NCI-H2196 (cell line): ENCODE data around the gene SLC9A1.
A peak's percentile ranks its signal among the peaks of the same experiment; 100 is the strongest.
"Not testable (repeated sequence)": the region's sequence is repeated elsewhere in the genome, so short reads cannot be mapped to it uniquely, and the experiment has no call there.

Source experiments
- DNase-seq: peaks from one replicate; lab custom pipeline; 2025; ENCODE audit not compliant: unreplicated experiment; lab: John Stamatoyannopoulos, UW

Gene SLC9A1

DNA sequence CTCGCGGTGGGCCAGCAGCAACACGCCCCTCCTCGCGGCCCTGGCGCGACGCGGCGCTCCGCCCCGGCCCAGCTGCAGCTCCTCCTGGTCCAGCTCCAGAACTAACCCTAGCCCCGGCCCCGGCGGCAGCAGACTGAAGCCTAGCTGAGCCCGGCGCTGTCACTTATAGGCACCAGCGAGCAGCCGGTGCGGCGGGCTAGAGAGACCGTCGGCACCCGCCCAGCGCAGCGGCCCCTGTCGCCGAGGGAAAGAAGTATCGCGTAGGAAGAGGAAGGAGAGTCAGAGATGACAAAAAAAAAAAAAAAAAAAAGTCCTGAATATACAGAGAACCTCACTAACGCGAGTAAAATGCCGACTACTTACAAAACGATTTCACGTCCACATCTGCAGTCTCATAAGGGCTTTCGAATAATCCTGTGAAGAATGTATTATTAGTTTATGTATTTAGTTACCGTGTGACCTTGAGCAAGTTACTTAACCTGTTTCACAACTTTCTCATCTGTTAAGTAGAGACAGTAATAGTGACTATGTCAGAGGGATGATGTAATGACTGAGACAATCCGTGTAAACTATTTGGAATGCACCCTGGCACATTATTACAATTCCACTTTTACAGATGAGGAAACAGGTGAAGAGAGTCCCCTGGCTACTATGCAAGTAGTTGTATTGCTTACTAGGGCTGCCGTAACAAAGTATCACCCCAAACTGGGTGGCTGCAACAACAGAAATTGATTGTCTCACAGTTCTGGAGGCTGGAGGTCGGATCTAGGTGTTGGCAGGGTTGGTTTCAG is at the start of gene SLC9A1:
TSS of gene SLC9A1 (minus strand) at position 135 of the 791 bp plus-strand sequence. CDS start 791 bp downstream, outside the sequence.
- DNase-seq, result peak; percentile 89

DNA sequence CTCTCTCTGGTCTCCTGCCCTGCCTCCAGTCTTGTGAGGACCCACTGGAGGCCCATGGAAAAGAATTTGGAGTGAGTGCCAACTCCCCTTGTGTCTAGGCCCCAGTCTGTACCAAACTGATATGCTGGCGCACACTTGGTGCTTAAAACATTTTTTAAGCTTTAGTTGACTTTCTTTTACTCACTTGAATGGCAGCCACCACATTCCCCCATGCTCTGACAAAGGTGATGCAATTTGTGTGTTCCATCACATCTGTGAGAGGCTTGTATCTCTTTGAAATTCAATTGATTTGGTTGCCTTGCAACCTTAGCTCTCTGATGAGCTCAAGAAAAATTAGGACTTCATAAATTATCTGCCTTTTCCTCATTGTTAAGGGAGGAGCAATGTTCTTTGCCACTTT is 49.0 kb upstream of the SLC9A1 start:
- DNase-seq, result no peak

DNA sequence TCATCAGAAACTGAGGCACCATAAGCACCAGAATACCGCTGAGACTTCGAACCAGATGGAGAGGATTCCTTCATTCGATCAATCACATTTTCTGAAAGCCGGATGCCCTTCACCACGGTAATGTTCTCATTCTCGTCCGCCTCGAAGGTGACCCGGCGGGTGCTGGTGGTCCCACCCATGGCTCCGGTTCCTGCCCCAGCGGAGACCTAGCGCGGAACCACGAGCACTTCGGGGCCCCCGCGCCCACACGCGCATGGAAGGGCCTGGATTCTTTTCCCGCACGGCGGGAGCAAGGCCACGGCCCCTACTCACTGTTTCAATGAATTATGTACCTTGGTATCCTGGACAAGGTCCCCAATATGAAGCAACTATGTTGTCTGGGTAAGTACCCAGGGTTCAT is 46.4 kb upstream of the SLC9A1 start:
- no peak for DNase-seq

DNA sequence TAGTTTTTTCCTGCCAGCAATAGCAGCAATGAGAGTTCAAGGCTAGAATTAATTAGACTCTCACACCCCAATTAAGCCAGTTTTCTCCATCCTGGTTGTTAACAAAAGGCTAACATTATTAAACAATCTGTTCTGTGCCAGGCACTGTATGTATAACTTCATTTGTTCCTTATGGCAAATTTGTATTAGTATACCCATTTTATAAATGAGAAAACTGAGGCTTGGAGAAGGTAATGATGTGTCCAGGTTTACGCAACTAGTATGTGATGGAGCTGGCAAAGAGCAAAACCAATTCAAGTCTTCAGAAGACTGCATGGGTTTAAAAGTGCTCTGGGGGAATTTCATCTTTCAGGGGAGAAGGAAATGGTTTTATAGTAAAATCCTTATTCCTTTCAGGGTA is 38.3 kb upstream of the SLC9A1 start:
- no peak for DNase-seq

DNA sequence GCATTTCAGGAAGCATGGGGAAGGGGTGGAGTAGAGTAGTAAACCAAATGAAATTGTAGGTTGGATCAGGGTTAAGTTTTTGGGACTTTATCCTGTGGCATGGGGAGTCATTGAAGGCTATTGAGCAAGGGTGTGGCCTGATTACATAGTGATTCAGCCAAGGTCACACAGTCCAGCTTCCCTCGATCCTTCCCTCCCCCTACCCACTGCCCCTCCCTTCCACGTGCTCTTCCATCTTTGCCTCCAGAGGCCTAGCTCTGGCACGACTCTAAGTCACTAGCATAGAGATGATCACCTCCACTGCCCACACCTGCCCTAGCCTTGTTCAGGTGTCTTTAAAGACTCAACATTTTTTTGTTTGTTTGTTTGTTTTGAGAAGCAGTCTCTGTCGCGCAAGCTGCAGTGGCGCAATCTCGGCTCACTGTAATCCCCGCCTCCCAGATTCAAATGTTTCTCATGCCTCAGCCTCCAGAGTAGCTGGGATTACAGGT is 37.2 kb upstream of the SLC9A1 start:
- DNase-seq, result no peak

DNA sequence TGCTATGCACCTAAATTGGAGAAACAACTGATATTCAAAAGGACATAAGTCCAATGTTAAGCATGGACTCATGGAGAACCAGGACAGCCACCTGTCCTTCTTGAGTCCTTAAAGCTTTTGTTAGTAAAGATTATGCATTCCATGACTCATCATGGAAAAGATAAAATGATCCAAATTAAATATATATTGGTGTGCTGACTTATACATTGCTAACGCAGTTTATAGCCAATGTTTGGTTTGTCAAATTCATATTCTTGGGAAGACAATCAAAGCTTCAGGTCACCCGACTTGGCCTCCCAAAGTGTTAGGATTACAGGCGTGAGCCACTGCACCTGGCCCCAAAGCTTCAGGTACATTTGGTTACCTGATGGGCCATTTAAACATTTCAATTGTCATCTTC is 29.7 kb upstream of the SLC9A1 start:
- not testable (repeated sequence) for DNase-seq

DNA sequence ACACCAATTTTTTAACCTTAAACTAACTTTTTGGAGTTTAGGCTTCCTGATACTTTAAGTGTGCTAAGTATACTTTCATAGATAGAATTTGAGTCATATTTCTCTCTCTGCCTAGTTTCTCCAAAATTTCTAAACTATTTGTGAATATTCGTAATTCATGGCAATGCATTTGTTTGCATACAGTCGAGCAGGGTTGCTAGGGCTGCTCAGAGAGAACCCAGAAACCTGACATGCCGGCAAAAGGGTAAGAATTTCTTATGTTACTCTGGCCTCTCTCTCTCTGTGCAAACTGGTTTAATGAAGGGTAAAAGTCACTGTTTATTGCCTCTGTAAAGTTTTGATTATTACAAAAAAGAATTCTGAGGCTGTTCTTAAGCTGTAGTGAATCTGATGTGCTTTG is 25.1 kb upstream of the SLC9A1 start:
- DNase-seq, result no peak

DNA sequence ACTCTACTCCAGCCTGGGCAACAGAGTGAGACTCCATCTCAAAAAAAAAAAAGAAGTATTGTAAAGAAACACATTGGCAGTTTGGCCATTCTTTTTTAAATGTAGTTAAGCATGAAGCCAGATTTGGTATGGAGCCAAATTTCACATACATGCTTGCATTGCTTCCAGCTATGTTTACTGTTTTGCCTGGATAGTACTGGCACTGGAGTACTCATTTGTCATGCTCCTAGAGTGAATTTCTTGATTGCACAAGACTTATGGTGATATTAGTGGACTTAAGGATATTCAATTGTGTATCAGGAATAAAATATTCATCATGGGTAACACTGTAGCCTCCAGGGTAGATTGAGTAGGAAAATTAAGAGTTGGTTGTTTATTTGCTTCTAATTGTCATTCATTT is 24.5 kb upstream of the SLC9A1 start:
- DNase-seq, result no peak

DNA sequence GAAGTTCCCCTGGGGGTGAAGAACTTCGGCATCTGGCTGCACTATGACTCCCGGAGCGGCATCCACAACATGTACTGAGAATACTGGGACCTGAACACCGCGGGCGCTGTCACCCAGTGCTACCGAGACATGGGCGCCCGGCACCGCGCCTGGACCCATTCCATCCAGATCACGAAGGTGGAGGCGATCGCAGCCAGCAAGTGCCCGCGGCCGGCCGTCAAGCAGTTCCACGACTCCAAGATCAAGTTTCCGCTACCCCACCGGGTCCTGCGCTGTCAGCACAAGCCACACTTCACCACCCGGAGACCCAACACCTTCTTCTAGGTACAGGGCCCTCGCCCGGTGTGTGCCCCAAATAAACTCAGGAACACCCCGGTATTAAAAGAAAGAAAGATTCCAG is 22.0 kb upstream of the SLC9A1 start:
- DNase-seq, result no peak

DNA sequence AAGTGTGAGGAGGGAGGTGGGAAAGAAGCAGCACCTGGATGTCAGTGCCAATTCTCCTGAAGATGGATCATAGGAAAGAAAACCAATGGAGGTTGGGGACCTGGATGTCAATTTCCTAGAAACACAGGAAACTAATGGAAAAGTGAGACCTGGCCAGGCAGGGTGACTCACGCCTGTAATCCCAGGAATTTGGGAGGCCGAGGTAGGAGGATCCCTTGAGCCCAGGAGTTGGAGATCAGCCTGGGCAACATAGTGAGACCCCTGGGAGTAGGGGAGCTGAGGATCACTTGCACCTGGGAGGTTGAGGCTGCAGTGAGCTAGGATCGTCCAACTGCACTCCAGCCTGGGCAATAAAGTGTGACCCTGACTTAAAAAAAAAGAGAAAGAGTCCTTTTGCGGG is 21.4 kb upstream of the SLC9A1 start:
- no peak for DNase-seq

DNA sequence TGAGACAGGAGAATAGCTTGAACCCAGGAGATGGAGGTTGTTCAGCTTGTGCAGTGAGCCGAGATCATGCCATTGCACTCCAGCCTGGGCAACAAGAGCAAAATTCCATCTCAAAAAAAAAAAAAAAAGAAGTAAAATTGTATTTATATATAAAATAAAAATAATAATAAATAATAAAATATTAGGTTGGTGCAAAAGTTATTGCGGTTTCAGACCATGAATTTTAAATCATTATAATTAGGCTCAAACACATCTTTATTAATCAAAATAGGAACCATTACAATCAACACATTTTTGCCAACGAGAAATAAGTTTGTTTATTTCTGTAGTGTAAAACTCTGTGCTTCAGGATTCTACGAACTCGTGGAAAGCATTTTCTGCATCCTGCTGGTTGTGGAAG is 18.1 kb upstream of the SLC9A1 start:
- DNase-seq, result not testable (repeated sequence)

DNA sequence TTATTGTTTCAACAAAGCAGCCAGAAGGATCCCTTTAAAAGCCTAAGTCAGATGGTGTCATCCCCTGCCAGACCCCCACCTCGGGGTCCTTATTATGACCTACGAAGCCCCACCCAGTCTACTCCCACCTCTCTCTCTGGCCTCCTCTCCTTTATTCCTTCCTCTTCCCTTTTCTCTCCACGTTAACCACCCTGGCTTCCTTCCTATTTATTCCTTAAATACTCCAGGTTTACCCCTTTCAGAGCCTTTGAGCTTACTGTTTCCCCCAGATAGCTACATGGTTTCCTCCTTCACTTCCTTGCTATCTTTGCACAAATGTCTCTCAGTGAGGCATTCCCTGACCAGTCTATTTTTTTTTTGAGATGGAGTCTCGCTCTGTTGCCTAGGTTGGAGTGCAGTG is 12.0 kb upstream of the SLC9A1 start:
- no peak for DNase-seq

DNA sequence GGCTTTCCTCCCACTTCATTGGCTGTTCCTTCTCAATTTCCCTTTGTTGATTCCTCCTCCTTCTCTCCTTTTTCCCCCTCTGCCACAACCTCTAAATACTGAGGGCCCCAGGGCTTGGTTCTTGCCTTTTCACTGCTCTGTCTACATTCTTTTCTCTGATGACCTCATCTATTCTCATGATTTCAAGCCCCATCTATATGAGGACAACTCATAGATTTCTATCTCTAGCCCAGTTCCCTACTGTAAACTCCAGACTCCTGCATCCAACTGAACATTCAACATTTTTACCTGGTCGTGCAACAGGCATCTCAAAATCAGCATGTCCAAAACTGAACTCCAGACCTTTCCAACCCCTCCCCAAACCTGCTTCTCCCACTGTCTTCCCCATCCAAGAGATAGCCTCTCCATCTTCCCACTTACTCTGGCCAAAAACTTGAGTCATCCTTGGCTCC is 11.5 kb upstream of the SLC9A1 start:
- DNase-seq, result no peak

DNA sequence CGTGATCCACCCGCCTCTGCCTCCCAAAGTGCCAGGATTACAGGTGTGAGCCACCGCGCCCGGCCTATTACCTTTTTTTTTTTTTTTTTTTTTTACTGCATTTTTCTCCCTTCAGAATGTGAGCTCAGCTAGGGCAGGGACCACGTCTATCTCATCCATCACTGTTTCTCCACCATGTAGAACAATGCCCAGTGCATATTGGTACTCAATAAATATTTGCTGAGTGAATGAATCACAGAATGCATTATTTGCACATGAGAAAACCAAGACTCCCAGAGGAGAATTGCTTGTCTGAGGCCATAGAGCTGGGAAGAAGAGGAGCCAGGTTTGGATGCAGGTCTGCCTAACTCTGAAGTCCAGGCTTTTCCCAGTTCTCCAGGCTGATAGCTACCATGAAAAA is 8.2 kb upstream of the SLC9A1 start:
- DNase-seq, result no peak

DNA sequence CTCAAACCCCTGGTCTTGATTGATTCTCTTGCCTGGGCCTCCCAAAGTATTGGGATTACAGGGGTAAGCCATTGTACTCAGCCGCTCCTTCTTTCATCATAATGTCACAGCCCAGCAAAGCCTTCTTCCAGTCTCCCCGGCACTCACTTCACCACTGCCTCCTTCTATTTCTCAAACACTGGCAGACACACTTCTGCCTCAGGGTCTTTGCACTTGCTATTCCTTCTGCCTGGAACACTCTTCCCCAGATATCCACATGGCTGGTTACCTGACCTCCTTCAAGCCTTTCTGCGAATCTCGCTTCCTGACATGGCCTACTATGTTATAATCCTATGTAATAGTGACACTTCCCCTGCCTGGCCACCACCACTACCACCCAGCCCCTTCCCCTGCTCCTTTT is 7.2 kb upstream of the SLC9A1 start:
- DNase-seq, result no peak

DNA sequence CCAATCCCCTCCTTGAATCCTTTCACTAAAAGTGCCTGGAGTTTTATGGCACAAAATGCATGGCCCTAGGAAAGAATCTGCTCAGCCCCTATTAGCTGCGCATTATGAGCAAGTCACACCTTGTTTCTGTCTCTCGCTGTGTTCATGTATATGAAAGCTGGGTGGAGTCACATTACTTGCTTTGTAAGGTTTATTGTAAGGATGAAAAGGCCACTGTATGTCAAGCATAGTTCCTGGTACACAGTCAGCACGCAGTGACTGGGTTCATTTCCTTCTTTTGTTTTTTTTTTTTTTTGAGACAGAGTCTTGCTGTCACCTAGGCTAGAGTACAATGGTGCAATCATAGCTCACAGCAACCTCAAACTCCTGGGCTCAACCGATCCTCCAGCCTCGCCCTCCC is 6.7 kb upstream of the SLC9A1 start:
- no peak for DNase-seq

DNA sequence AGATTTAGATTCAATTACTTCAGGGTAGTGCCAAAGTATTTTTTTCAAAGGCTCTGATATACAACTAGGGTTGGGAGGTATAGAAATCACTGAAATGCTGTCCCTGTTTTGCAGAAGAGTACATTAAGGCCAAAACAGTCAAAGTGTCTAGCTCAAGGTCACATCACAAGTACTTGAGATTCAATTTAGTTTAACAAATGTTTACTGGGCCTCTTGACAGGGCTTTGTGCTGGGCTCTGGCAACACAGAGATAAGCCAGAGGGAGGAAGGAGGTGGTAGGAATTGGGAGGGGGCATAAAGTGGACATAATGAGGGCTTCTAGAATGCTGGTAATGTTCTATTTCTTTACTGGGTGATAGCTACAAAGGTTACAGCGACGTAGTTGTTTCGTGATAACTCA is 2.3 kb upstream of the SLC9A1 start:
- no peak for DNase-seq

DNA sequence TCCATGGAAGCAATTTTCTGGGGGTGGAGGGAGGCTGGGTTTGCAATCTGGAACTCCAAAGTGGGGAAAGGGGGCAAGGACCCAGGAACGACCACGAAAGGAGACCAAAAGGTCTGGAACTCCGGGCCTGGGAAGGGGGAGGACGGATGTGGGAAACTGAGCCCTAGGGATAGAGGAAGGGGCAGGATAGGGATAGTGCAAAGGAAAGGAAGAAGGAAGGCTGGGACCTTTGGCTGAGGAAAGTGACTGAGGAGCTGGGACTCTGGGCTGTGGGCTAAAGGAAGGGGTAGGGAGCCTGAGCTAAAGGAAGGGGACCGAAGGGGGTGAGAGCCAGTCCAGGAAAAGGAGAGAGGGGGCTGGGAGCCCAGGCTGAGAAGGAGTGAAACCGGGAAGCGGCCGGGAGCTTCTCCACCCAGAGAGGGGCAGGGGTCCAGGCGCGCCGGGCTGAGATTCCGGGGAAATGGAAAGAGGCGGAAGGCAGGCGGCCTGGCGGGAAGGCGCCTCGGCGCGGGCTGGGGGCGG is 395 bp downstream of the SLC9A1 start:
- no peak for DNase-seq

DNA sequence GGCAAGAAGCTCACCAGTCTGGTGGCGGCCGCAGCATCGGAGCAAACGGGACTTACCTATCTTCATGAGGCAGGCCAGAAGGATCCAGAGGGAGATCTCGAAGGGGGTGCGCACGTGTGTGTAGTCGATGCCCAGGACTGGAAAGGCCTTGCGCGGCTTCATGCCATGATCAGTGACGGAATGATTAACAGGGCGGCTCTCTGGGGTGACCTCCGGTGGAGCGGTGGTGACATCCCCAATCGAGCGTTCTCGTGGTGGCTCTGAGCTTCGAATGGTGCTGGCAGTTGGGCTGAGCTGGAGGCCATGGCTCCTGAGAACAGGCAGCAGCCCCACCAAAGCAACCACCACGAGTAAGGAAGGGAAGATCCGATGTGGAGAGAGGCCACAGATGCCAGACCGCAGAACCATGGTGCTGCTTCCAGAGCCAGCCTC is 982 bp downstream of the SLC9A1 start:
- no peak for DNase-seq

DNA sequence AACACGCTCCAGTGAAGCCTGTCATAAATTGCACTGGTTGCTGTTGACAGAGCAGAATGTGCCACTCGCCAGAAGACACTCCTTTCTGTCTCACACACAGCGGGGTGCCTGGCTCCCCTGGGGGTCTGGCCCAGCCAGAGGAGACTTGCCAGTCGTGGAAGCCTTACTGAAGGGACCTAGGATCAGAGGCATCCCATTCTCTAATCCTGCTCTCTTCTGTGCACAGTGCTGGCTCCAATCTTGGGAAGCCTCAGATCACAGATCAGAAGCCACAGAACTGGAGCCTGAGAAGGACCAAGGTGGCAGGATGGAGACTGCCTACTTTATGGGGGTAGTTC is 1.4 kb downstream of the SLC9A1 start:
- DNase-seq, result no peak

DNA sequence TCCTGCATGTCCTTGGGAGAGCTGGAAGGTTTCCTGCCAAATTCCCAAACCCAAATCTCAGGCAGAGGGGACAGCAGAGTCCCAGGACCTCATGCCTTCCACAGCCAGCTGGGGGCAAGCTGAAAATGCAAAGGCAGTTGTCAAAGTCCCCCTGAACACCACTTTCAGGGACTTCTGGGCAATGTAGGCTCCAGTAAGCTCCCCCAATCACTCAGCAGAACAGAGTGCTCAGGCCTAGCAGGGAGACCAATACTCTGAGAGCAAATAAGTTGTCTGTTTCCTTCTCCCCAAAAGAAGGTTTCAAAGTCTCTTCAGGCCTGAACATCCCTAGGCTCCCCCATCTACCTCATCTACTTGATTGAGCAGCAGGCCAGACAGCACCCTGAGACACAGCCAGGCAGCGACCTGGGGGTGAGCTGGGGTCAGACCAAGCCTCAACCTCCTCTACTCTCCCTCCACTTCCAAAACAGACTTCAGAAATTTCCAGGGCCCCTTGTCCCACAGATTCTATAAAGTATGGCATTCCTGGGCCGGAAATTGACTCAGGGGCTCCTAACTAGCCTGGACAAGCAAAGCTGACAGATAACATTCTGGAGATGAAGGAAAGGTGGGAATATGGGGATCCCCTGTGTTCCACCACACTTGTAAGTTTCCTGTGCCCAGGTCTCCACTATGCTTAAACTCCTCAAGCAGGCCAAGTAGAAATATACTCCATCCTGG is 1.9 kb downstream of the SLC9A1 start:
- no peak for DNase-seq
